WTC11 (cell line): Measurements from ENCODE around the gene MARCHF10.

ENCODE experiments used
- CTCF ChIP-seq: fragments of 200-600 bp; IDR thresholded peaks from 2 replicates; pipeline ENCODE4 v1.8.0; 2022; ENCODE audit warnings: antibody characterized with exemption
- FOXK1 ChIP-seq: sonication (generic); formaldehyde crosslinking; IDR thresholded peaks from 2 replicates; pipeline ENCODE4 v1.8.0; 2022; ENCODE audit warnings: mild to moderate bottlenecking, moderate library complexity, missing genetic modification reagents
- NFE2L1 ChIP-seq: sonication (generic); formaldehyde crosslinking; IDR thresholded peaks from 2 replicates; pipeline ENCODE4 v1.8.1; 2023; ENCODE audit warnings: missing genetic modification reagents
- NR3C1 ChIP-seq: sonication (generic); formaldehyde crosslinking; conservative IDR thresholded peaks from 2 replicates; pipeline ENCODE4 v1.8.1; 2023; ENCODE audit warnings: low read depth, mild to moderate bottlenecking, missing genetic modification reagents
- PREB ChIP-seq: sonication (generic); formaldehyde crosslinking; IDR thresholded peaks from 2 replicates; pipeline ENCODE4 v1.8.1; 2022; ENCODE audit warnings: mild to moderate bottlenecking, missing genetic modification reagents, moderate library complexity, borderline replicate concordance

GRCh38 chr17:62821189-62822079, 13.3 kb upstream of the MARCHF10 start:
- no peak for TF ChIP-seq NR3C1 (CRISPR knock-in tag)
- TF ChIP-seq CTCF, result no peak
- no peak for TF ChIP-seq FOXK1
- no peak for TF ChIP-seq PREB (CRISPR knock-in tag)
- TF ChIP-seq NFE2L1 (CRISPR knock-in tag), result no peak
